Amniotic stem cell (primary cell): ENCODE results near the gene FBXL7.

Experiments used
- DNase-seq: peaks from one replicate; lab custom pipeline; 2025; lab: John Stamatoyannopoulos, UW

Gene FBXL7

GRCh38 chr5:15545082-15545481 is 45.1 kb downstream of the FBXL7 start:
- no peak for DNase-seq

- no peak for DNase-seq
These were observed 47.4 kb downstream of the FBXL7 start for GRCh38 chr5:15547261-15547839.

GRCh38 chr5:15549961-15550360 is 50.0 kb downstream of the FBXL7 start:
- no peak for DNase-seq

- DNase-seq = no peak
These were observed 50.6 kb downstream of the FBXL7 start for GRCh38 chr5:15550502-15551112.

DNA sequence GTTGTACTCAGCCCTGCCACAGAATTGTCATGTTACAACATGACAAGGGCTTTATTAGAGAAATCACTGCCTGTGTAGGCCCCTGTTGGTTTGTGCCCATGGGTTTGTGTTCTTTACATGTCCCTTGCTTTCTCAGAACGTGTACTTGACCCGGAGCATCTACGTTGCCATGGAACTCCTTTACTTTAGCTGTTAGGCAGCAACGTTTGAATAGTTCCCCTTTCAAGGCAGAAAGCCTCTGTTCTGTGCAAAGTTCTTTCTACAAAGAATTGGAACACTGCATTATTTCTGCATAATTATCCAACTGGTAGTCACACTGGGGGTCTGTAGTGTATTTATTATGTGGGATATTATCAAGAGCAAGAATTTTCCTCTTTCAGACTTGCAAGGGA is 51.1 kb downstream of the FBXL7 start:
- DNase-seq = no peak

DNA sequence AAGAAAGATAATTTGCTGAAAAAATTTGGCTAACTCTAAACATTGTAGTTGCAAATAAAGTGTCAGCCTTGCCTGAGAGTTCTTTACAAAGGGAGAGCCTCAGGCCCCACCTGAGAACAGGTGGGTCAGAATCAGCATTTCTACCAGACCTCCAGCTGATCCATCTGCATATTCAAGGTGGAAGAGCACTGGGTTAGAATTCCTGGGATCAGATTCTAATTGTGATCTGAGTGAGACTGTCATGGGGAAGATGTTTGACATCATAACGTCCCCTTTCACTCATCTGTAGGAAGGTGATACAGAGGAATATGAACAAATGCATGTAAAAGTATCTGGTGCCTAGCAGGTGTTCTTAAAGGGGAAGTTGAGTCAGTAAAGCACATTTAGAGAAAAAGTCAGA is 54.6 kb downstream of the FBXL7 start:
- DNase-seq = no peak

DNA sequence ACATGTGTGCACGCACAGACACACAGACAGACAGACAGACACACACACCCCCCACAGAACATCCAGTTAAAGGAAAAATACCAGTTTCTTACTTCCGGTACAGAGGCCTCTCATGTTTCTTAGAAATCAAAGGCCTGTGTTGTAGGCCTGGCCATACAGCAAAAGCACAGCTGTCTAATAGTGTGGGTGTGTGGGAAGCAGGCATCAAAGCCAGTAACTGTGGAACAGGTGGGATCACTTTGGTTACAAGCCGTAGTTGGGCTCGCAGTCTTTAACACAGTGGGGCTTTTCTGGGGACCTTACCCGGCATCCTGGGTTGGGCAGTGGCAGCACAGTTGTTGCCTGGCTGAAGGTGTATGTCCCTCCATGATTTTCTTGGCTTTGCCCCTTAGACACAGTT is 55.2 kb downstream of the FBXL7 start:
- DNase-seq = no peak

DNA sequence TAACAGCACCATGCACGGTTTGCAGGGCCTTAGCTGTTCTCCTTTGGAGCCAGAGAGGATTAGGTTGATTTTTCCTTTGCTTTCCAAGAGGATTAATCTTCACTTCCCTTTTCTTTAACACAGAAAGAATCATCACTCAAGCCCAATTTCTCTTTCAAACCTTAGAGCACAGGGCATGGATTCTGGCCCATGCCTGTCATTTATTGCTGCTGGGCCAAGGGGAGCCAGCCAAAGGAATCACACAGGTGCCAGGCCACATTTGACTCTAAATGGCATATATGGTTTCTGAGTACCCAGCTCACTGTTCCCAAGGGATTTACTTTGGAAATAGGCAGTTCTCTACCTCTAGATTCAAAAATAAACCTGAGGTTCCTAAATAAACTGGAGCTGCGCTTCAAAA is 58.3 kb downstream of the FBXL7 start:
- DNase-seq = no peak

- no peak for DNase-seq
These were observed 58.7 kb downstream of the FBXL7 start for GRCh38 chr5:15558681-15559080.

GRCh38 chr5:15560421-15560820 is 60.4 kb downstream of the FBXL7 start:
- no peak for DNase-seq

- DNase-seq = no peak
These were observed 64.5 kb downstream of the FBXL7 start for GRCh38 chr5:15564523-15564922.

GRCh38 chr5:15564957-15565356 is 65.0 kb downstream of the FBXL7 start:
- no peak for DNase-seq

DNA sequence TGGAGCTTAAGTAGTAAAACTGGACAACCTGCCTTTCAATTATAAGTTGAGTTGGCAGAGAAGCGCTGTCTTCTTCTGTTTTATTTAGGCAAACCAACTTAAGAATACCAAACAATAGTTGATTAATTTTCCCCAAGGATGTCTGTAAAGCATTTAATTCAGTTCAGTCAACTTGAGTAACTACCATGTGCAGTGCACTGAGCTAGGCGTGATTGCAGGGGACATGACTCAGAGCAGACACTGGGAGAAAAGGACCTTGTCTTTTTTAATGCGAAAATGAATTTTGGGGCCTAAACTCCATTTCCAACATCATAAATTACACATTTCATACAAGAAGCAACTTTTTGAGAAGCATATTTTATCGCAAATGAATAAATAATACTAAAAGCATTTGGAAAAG is 66.3 kb downstream of the FBXL7 start:
- DNase-seq = no peak

- no peak for DNase-seq
These were observed 66.8 kb downstream of the FBXL7 start for GRCh38 chr5:15566789-15567188.

- DNase-seq = no peak
These were observed 70.5 kb downstream of the FBXL7 start for GRCh38 chr5:15570491-15570890.

- DNase-seq = no peak
These were observed 71.1 kb downstream of the FBXL7 start for GRCh38 chr5:15571081-15571480.

GRCh38 chr5:15571618-15572017 is 71.6 kb downstream of the FBXL7 start:
- DNase-seq = no peak

- no peak for DNase-seq
These were observed 73.6 kb downstream of the FBXL7 start for GRCh38 chr5:15573590-15573989.

DNA sequence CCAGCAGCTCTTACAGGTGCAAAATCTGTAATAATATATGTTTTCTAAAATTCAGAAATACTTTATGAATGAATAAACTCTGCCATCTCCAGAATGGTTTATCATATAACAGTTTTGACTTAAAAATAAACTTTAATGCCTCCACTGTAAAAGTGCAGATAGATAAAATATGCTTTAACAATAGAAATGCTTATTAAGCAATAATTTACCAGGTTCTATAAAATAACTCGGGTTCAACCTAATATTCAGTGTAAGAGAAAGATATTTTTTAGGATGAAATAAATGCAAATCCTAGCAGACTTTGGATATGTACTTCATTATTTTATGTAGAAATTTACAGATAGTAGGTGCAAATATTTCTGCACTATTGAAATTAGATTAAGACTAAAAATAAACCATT is 74.1 kb downstream of the FBXL7 start:
- no peak for DNase-seq

DNA sequence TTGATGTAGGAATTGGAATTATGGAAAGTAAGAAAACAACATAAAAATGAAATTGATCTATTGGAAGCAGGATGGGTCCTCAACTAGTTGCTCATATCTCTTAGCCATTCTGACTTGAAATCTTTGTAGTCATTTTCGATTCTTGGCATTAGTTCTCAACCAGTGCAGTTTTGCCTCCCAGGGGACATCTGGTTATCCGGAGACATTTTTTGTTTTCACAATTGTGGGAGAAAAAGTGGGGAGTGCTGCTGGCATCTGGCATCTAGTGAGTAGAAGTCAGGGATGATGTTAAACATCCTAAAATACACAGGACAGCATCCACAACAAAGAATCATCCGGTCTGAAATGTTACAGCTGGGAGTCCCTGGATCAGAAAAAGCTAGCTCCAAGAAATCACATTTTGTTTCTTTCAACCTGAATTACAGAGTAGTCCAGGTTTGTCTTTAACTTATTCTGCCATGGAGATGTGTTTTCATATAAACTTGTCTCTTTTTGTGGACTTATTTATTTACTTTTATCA is 74.9 kb downstream of the FBXL7 start:
- no peak for DNase-seq

DNA sequence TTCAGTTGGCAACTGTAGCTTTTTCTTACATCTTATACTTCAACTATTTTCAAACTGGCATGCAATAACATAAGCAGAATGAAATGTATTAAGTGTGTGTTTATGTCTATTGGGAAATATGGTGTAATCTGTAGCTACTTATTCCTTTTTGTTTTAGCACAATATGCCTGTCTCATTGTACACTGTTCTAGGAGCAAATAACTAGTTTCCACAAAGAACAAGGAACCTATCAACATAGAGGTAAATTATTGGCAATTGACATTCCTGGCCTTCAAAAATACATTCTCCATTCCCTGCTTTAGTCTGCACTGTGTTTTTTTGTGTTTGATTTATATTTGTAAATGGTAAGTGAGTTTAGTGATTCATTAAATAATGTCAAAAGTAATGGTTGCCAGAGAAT is 75.7 kb downstream of the FBXL7 start:
- no peak for DNase-seq

GRCh38 chr5:15577132-15577531 is 77.2 kb downstream of the FBXL7 start:
- no peak for DNase-seq

DNA sequence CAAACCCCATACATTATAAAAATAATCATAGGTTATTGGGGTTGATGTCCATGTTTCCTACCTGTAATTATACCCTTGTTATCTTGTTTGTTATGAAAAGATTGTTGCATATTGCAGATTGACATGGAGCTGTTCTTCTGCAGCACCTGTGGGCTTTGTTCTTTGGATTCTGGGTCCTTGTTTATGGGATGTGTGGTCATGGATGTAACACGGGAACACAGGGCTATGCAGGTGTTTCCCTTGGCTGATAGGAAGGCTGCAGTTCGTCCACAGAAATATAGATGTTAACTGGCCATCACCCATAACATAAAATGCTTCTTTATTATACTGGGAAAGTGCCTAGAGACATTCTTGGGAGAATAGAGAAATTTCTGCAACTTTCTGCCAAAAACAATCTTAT is 77.9 kb downstream of the FBXL7 start:
- no peak for DNase-seq
